Measurements from ENCODE around the gene TMEM86A. TPM values are rescaled to one million over a fixed set of nuclear protein-coding genes. Genes with fewer than 3 reads are reported as not detected.

Gene TMEM86A
- total and polyA plus RNA-seq, 2 of the 8 experiments (the other 6 are each of a cell fraction or from before 2014, with no cell fraction given), result 1.5 to 1.7 TPM

DNA sequence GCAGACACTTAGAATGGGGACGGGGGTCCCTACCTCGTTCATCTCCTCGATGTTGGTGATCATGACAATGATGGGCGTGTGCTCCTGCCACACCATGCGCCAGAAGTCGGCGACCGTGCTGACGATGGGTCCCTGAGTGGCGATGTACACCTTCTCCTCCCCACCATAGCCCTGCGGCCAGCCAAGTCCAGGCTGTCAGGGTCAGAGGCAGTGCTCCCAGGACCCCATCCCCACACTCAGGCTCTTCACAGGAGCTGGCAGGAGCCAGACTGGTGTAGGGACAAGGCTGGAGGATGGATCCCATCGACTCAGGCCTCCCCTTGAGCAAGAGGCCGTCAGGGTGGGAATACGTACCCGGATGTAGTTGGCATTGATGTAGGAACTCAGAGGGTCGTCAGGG lies 34.6 kb downstream of the TMEM86A start:
- TF ChIP-seq JUN (IDR thresholded peaks at IDR 0.05; ENCODE audit: low read depth, low read length) (no peak), RBBP5 (IDR thresholded peaks at IDR 0.05; ENCODE audit: borderline replicate concordance, low read depth, low read length) (no peak), RFX5 (IDR thresholded peaks at IDR 0.05; ENCODE audit: borderline replicate concordance, low read depth, low read length) (no peak), RNF2 (IDR thresholded peaks at IDR 0.05; ENCODE audit: borderline replicate concordance, low read depth, low read length, missing control alignments, poor library complexity, severe bottlenecking) (no peak), POU5F1 (IDR thresholded peaks at IDR 0.05; ENCODE audit: low read depth, low read length) (no peak)
- Histone ChIP-seq H3K4me2 (ENCODE audit: insufficient read depth in 1 of 2, low read depth in 2 of 2, low read length in 2 of 2) (no peak overlapping the region), H3K9me3 (ENCODE audit: insufficient read depth in 2 of 2, low read depth in 1 of 2, low read length in 1 of 2) (no peaks in the 10 kb centered on the region), H4K8ac (ENCODE audit: extremely low read depth, insufficient read depth, low read length) (no peak overlapping the region), H3K18ac (ENCODE audit: extremely low read depth, low read length) (no peak overlapping the region), H2BK120ac (replicated peaks; ENCODE audit: low read depth, low read length) (no peak overlapping the region), H2BK20ac (ENCODE audit: low read length) (no peak overlapping the region), H3K79me2 (ENCODE audit: control insufficient read depth in 1 of 2, insufficient read depth in 2 of 2, low read length in 2 of 2) (no peaks in the 10 kb centered on the region), H3K56ac (replicated peaks; ENCODE audit: insufficient read length, low read depth, low read length) (no peak overlapping the region), H3K9ac (replicated peaks in 1 of 4; ENCODE audit: extremely low read depth in 1 of 4, low read depth in 3 of 4, low read length in 3 of 4) (no peak overlapping the region), H2AK5ac (ENCODE audit: low read depth, low read length) (no peak overlapping the region), H4K91ac (replicated peaks; ENCODE audit: insufficient read length, low read length) (no peak overlapping the region), H3K27me3 (replicated peaks in 1 of 4; ENCODE audit: control insufficient read depth in 3 of 4, extremely low read depth in 1 of 4, insufficient read depth in 3 of 4, low read length in 3 of 4) (no peaks in the 10 kb centered on the region), H4K20me1 (replicated peaks in 1 of 2; ENCODE audit: control insufficient read depth in 1 of 2, insufficient read depth in 2 of 2, low read length in 2 of 2) (no peaks in the 10 kb centered on the region), H4K5ac (ENCODE audit: insufficient read length, low read depth, low read length) (no peak overlapping the region), H3K4me1 (replicated peaks in 1 of 4; ENCODE audit: control insufficient read depth in 3 of 4, insufficient read depth in 4 of 4, low read length in 3 of 4) (no peaks in the 10 kb centered on the region; a peak in 1 of 7 replicates), H3K23me2 (ENCODE audit: low read depth, low read length) (no peaks in the 10 kb centered on the region), H3K23ac (ENCODE audit: insufficient read length) (no peak overlapping the region), H2BK12ac (ENCODE audit: low read depth, low read length) (no peak overlapping the region), H3K79me1 (ENCODE audit: low read depth, low read length) (no peaks in the 10 kb centered on the region), H3K36me3 (ENCODE audit: control insufficient read depth in 2 of 4, insufficient read depth in 4 of 4, low read length in 3 of 4) (no peaks in the 10 kb centered on the region; a peak in 1 of 8 replicates), H2BK15ac (ENCODE audit: low read length) (no peak overlapping the region), H3K14ac (ENCODE audit: insufficient read length) (no peak overlapping the region), H2AFZ (ENCODE audit: low read length) (no peak overlapping the region), H3K27ac (ENCODE audit: low read depth, low read length) (no peak overlapping the region), H2BK5ac (ENCODE audit: low read depth, low read length) (no peak overlapping the region), H3K4ac (replicated peaks; ENCODE audit: insufficient read length, low read depth, low read length) (no peak overlapping the region), H3K4me3 (ENCODE audit: extremely low read depth in 1 of 4, insufficient read depth in 2 of 4, low read depth in 3 of 4, low read length in 4 of 4) (no peak overlapping the region)
- POLR2A ChIA-PET (ENCODE audit: partially characterized antibody), result no interaction called here
- CTCF ChIA-PET (ENCODE audit: partially characterized antibody), result interaction anchor here (2.2 to 16.4 kb wide), 8 partner anchors 8 to 38 kb away, joined by 7 to 244 read pairs (median 16); no protein-coding TSS in a partner anchor
- DNase-seq (ENCODE audit: low read depth in 1 of 2, low spot score in 2 of 2), result no peak
- WGBS, 2 experiments (ENCODE audit: extremely low coverage in 1 of 2, insufficient coverage in 1 of 2, insufficient read length in 1 of 2, insufficient replicate concordance in 2 of 2, low coverage in 1 of 2, low lambda C conversion rate in 2 of 2, missing lambda C conversion rate in 1 of 2), result 84% methylated on average over 16 of the region's 16 CpGs; no CpG with 5 or more reads in 1 of the 2 experiments
- FAIRE-seq, result no peak
